ENCODE data around the gene CCR8. TPM values are rescaled to one million over a fixed set of nuclear protein-coding genes. Genes with fewer than 3 reads are reported as not detected.

CCR8 gene
- total RNA-seq, 1 experiment from 2014 or later = not detected

DNA sequence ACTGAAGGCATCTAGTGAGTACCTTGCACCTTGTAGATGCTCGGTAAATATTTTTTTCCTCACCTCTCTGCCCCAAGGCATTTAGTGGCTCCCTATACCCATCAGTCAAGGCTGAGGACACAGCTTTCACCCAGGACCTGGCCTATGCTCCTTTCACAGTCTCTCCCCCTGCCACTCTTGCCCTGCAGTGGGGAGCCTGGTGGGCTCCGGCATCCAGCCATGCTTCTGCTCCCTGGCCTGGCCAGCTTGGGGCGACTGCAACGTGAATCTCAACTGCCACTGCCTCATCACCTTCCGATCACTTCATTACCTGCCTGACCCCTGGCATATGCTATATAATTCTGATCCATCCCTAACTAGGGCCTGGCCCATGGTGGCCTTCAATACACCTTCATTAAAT lies 48.9 kb upstream of the CCR8 start:
- Histone ChIP-seq H3F3A (ENCODE audit: low read length, unreplicated experiment) (no peaks in the 10 kb centered on the region), H3K9me2 (replicated peaks; ENCODE audit: low read length) (no peaks in the 10 kb centered on the region), H3K9ac (ENCODE audit: low read length) (no peak overlapping the region), H3K4me1 (ENCODE audit: insufficient read depth, low read length) (no peaks in the 10 kb centered on the region), H3K4me3 (ENCODE audit: low read length) (no peak overlapping the region), H4K20me1 (ENCODE audit: low read length) (no peaks in the 10 kb centered on the region), H3K36me3 (ENCODE audit: low read depth, low read length) (no peaks in the 10 kb centered on the region), H3K9me3 (ENCODE audit: low read length) (no peaks in the 10 kb centered on the region), H3K79me2 (ENCODE audit: low read length) (no peaks in the 10 kb centered on the region), H3K4me2 (ENCODE audit: low read length) (no peak overlapping the region), H3K27me3 (ENCODE audit: low read length) (peaks cover 34% of the 10 kb centered on the region), H2AFZ (ENCODE audit: low read length) (no peak overlapping the region), H3K27ac (ENCODE audit: low read length) (no peak overlapping the region)
- intact Hi-C loops (cut with micrococcal nuclease) = no loop called here
- ChIA-PET CTCF (interaction anchor here (0.9 kb wide), 1 partner anchor 8 kb away, joined by 6 read pairs; no protein-coding TSS in a partner anchor), POLR2A (ENCODE audit: unreplicated experiment) (no interaction called here)
- BruUV-seq (replicated peaks) = no TSS peak
- DNase-seq = no peak
- TF ChIP-seq EZH2 (IDR thresholded peaks at IDR 0.05; ENCODE audit: low read length, unreplicated experiment) = no peak
- TF ChIP-seq, protein P1, sequence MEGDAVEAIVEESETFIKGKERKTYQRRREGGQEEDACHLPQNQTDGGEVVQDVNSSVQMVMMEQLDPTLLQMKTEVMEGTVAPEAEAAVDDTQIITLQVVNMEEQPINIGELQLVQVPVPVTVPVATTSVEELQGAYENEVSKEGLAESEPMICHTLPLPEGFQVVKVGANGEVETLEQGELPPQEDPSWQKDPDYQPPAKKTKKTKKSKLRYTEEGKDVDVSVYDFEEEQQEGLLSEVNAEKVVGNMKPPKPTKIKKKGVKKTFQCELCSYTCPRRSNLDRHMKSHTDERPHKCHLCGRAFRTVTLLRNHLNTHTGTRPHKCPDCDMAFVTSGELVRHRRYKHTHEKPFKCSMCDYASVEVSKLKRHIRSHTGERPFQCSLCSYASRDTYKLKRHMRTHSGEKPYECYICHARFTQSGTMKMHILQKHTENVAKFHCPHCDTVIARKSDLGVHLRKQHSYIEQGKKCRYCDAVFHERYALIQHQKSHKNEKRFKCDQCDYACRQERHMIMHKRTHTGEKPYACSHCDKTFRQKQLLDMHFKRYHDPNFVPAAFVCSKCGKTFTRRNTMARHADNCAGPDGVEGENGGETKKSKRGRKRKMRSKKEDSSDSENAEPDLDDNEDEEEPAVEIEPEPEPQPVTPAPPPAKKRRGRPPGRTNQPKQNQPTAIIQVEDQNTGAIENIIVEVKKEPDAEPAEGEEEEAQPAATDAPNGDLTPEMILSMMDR (conservative IDR thresholded peaks at IDR 0.05; ENCODE audit: low read depth, low read length) = no peak
- no peak for TF ChIP-seq EZH2phosphoT487 (IDR thresholded peaks at IDR 0.05; ENCODE audit: borderline replicate concordance, low read length)
- no peak for ATAC-seq

DNA sequence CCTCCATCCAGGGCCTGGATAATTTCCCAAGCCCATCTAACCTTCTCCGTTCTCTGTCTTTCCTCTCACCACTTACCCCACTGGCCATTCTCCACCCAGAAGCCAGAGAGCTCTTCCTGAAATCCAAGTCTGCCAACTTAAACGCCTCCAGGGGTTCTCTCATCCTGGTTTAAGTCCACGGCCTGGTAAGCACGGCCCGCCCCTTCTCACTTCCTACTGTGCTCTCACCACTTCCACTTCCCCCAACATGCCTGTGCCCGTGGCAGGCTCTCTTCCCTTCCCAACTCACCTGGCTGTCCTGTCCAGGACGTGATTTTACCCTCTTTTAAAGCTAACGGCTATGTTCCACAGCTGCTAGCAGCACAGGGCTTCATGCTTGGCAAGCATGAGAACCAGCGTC lies 48.0 kb upstream of the CCR8 start:
- no peaks in the 10 kb centered on the region for H3K79me2 ChIP-seq (ENCODE audit: low read length)
- intact Hi-C loops (cut with micrococcal nuclease) = no loop called here
- no peaks in the 10 kb centered on the region for H3K9me3 ChIP-seq (ENCODE audit: low read length)
- H3K4me1 ChIP-seq (ENCODE audit: insufficient read depth, low read length) = no peaks in the 10 kb centered on the region
- CTCF ChIA-PET = interaction anchor here (0.8 kb wide), 1 partner anchor 10 kb away, joined by 3 read pairs; no protein-coding TSS in a partner anchor
- H3K36me3 ChIP-seq (ENCODE audit: low read depth, low read length) = no peaks in the 10 kb centered on the region
- BruUV-seq (replicated peaks) = no TSS peak
- no peak overlapping the region for H2AFZ ChIP-seq (ENCODE audit: low read length)
- ATAC-seq = no peak
- no peaks in the 10 kb centered on the region for H3F3A ChIP-seq (ENCODE audit: low read length, unreplicated experiment)
- no peak overlapping the region for H3K9ac ChIP-seq (ENCODE audit: low read length)
- no peaks in the 10 kb centered on the region for H3K9me2 ChIP-seq (replicated peaks; ENCODE audit: low read length)
- TF ChIP-seq, protein P1 (conservative IDR thresholded peaks at IDR 0.05; ENCODE audit: low read depth, low read length) = no peak
- TF ChIP-seq EZH2 (IDR thresholded peaks at IDR 0.05; ENCODE audit: low read length, unreplicated experiment) (no peak), EZH2phosphoT487 (IDR thresholded peaks at IDR 0.05; ENCODE audit: borderline replicate concordance, low read length) (no peak)
- no peaks in the 10 kb centered on the region for H4K20me1 ChIP-seq (ENCODE audit: low read length)
- no peak overlapping the region for H3K27ac ChIP-seq (ENCODE audit: low read length)
- H3K4me2 ChIP-seq (ENCODE audit: low read length) = no peak overlapping the region
- POLR2A ChIA-PET (ENCODE audit: unreplicated experiment) = no interaction called here
- no peak for DNase-seq
- H3K27me3 ChIP-seq (ENCODE audit: low read length) = peaks cover 26% of the 10 kb centered on the region
- no peak overlapping the region for H3K4me3 ChIP-seq (ENCODE audit: low read length)

DNA sequence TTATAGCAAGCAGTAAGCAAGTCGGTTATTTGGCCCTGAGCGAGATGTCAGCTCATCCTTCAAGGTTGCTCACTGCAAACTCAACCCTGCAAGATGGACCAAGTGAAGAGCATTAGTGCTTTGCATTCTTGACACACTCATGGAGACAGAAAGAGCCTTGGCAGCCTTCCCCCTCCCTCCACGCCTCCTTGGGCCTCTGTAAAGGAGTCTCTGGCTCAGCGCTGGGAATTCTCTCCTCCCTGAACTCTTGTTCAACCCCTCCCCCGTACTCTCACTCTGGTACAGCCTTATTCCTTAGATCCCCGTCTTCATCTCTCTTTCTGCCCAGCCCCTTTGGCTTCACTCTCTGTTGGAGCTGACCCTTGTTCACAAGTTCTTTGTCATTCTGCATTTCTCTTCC lies 47.5 kb upstream of the CCR8 start:
- Histone ChIP-seq H3K36me3 (ENCODE audit: low read depth, low read length) (no peaks in the 10 kb centered on the region), H3K4me3 (ENCODE audit: low read length) (no peak overlapping the region), H3F3A (ENCODE audit: low read length, unreplicated experiment) (no peaks in the 10 kb centered on the region), H3K9me2 (replicated peaks; ENCODE audit: low read length) (no peaks in the 10 kb centered on the region), H2AFZ (ENCODE audit: low read length) (no peak overlapping the region), H3K79me2 (ENCODE audit: low read length) (no peaks in the 10 kb centered on the region), H3K27ac (ENCODE audit: low read length) (no peak overlapping the region), H3K4me1 (ENCODE audit: insufficient read depth, low read length) (no peaks in the 10 kb centered on the region), H3K27me3 (ENCODE audit: low read length) (peaks cover 21% of the 10 kb centered on the region), H3K4me2 (ENCODE audit: low read length) (no peak overlapping the region), H3K9ac (ENCODE audit: low read length) (no peak overlapping the region), H4K20me1 (ENCODE audit: low read length) (no peaks in the 10 kb centered on the region), H3K9me3 (ENCODE audit: low read length) (no peaks in the 10 kb centered on the region)
- CTCF ChIA-PET = interaction anchor here (0.8 kb wide), 1 partner anchor 10 kb away, joined by 3 read pairs; no protein-coding TSS in a partner anchor
- TF ChIP-seq EZH2 (IDR thresholded peaks at IDR 0.05; ENCODE audit: low read length, unreplicated experiment) (no peak), EZH2phosphoT487 (IDR thresholded peaks at IDR 0.05; ENCODE audit: borderline replicate concordance, low read length) (no peak)
- TF ChIP-seq, protein P1 (conservative IDR thresholded peaks at IDR 0.05; ENCODE audit: low read depth, low read length) = no peak
- POLR2A ChIA-PET (ENCODE audit: unreplicated experiment) = no interaction called here
- intact Hi-C loops (cut with micrococcal nuclease) = no loop called here
- no peak for ATAC-seq
- BruUV-seq (replicated peaks) = no TSS peak
- no peak for DNase-seq

Data from PC-3 (cell line).